MM.1S (cell line): ENCODE measurements around the gene CAB39.

ENCODE experiments used
- DNase-seq: peaks from one replicate; pipeline ENCODE4 v3.0.0-alpha.2; 2015
- H2AFZ ChIP-seq: fragments of 300-600 bp; sonication (generic); 2 replicates; pipeline ENCODE4 v1.6.0; 2016; ENCODE audit warnings: antibody characterized with exemption, low read length
- H3F3A ChIP-seq: fragments of 300-600 bp; sonication (generic); 2 replicates; pipeline ENCODE4 v1.6.1; 2016; ENCODE audit warnings: mild to moderate bottlenecking, antibody characterized with exemption, low read length, moderate library complexity, mixed read lengths; ENCODE audit not compliant: insufficient read depth
- H3K27ac ChIP-seq: fragments of 300-600 bp; sonication (generic); 2 replicates; pipeline ENCODE4 v1.5.1; 2016; ENCODE audit warnings: mild to moderate bottlenecking, low read length
- H3K27me3 ChIP-seq: fragments of 300-600 bp; sonication (generic); replicated peaks from 2 replicates; pipeline ENCODE4 v1.6.0; 2016; ENCODE audit warnings: low read length; ENCODE audit not compliant: insufficient read depth
- H3K36me3 ChIP-seq: fragments of 300-600 bp; sonication (generic); replicated peaks from 2 replicates; pipeline ENCODE4 v1.6.1; 2016; ENCODE audit warnings: mild to moderate bottlenecking, low read length, mixed read lengths; ENCODE audit not compliant: insufficient read depth
- H3K4me1 ChIP-seq: fragments of 300-600 bp; sonication (generic); 2 replicates; pipeline ENCODE4 v1.6.1; 2016; ENCODE audit warnings: low read length, mixed read lengths
- H3K4me2 ChIP-seq: fragments of 300-600 bp; sonication (generic); 2 replicates; pipeline ENCODE4 v1.6.0; 2016; ENCODE audit warnings: low read depth, low read length
- H3K4me3 ChIP-seq: fragments of 300-600 bp; sonication (generic); 2 replicates; pipeline ENCODE4 v1.5.1; 2016; ENCODE audit warnings: low read length, mixed read lengths
- H3K79me2 ChIP-seq: fragments of 300-600 bp; sonication (generic); 2 replicates; pipeline ENCODE4 v1.6.1; 2016; ENCODE audit warnings: mixed run types, low read length, mixed read lengths
- H3K9ac ChIP-seq: fragments of 300-600 bp; sonication (generic); 2 replicates; pipeline ENCODE4 v1.6.1; 2016; ENCODE audit warnings: low read length, mixed read lengths
- H3K9me2 ChIP-seq: fragments of 300-600 bp; sonication (generic); replicated peaks from 2 replicates; pipeline ENCODE4 v1.6.1; 2016; ENCODE audit warnings: mild to moderate bottlenecking, low read length, mixed read lengths; ENCODE audit not compliant: insufficient read depth
- H3K9me3 ChIP-seq: fragments of 300-600 bp; sonication (generic); replicated peaks from 2 replicates; pipeline ENCODE4 v1.6.1; 2016; ENCODE audit warnings: mild to moderate bottlenecking, low read length, mixed read lengths; ENCODE audit not compliant: insufficient read depth
- H4K20me1 ChIP-seq: fragments of 300-600 bp; sonication (generic); 2 replicates; pipeline ENCODE4 v1.6.1; 2016; ENCODE audit warnings: mild to moderate bottlenecking, low read length, moderate library complexity, mixed read lengths; ENCODE audit not compliant: insufficient read depth
- EZH2 ChIP-seq: fragments of 300-600 bp; sonication (generic); optimal IDR thresholded peaks from 2 replicates; pipeline ENCODE3; 2017; ENCODE audit warnings: low read depth, mild to moderate bottlenecking, antibody characterized with exemption, low read length, mixed read lengths
- EZH2phosphoT487 ChIP-seq: fragments of 300-600 bp; sonication (generic); IDR thresholded peaks from 2 replicates; pipeline ENCODE4 v1.6.1; 2018; ENCODE audit warnings: antibody characterized with exemption, low read length
- TF ChIP-seq, protein P1 (sequence below): fragments of 300-600 bp; sonication (generic); IDR thresholded peaks from 2 replicates; pipeline ENCODE4 v1.5.1; 2016; ENCODE audit warnings: antibody characterized with exemption, low read length, mixed read lengths

Gene CAB39

DNA sequence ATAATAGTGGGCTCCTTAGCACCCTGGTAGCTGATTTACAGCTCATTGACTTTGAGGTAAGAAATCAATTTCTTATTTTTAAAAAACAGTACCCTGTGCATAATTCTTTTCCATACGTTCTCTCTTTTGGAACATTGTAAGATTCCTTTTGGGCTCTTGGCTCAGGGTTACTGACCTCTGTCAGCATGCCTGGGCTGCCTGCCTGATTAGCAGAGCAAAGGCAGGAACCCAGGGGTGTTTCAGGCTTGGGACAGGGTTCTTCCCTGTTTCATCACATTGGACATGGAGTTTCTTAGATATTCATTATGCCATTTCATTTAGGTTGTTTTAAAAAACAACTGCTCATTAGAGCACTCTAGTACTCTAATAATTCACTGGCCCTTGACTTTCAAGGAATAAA is 78.3 kb downstream of the CAB39 start:
- peaks cover 33% of the 10 kb centered on the region for H3K79me2 ChIP-seq
- DNase-seq: no peak
- no peaks in the 10 kb centered on the region for H3F3A ChIP-seq
- no peaks in the 10 kb centered on the region for H3K4me1 ChIP-seq
- H2AFZ ChIP-seq: no peak overlapping the region
- no peaks in the 10 kb centered on the region for H3K27me3 ChIP-seq
- no peaks in the 10 kb centered on the region for H4K20me1 ChIP-seq
- H3K4me3 ChIP-seq: no peak overlapping the region
- peaks cover 3% of the 10 kb centered on the region; the same call in 1 of the 2 replicates for H3K36me3 ChIP-seq
- H3K9me2 ChIP-seq: no peaks in the 10 kb centered on the region
- no peaks in the 10 kb centered on the region for H3K9me3 ChIP-seq
- TF ChIP-seq, protein P1, sequence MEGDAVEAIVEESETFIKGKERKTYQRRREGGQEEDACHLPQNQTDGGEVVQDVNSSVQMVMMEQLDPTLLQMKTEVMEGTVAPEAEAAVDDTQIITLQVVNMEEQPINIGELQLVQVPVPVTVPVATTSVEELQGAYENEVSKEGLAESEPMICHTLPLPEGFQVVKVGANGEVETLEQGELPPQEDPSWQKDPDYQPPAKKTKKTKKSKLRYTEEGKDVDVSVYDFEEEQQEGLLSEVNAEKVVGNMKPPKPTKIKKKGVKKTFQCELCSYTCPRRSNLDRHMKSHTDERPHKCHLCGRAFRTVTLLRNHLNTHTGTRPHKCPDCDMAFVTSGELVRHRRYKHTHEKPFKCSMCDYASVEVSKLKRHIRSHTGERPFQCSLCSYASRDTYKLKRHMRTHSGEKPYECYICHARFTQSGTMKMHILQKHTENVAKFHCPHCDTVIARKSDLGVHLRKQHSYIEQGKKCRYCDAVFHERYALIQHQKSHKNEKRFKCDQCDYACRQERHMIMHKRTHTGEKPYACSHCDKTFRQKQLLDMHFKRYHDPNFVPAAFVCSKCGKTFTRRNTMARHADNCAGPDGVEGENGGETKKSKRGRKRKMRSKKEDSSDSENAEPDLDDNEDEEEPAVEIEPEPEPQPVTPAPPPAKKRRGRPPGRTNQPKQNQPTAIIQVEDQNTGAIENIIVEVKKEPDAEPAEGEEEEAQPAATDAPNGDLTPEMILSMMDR: no peak
- no peak for TF ChIP-seq EZH2phosphoT487
- TF ChIP-seq EZH2: no peak
- no peak overlapping the region for H3K4me2 ChIP-seq
- H3K27ac ChIP-seq: no peak overlapping the region
- no peak overlapping the region for H3K9ac ChIP-seq

DNA sequence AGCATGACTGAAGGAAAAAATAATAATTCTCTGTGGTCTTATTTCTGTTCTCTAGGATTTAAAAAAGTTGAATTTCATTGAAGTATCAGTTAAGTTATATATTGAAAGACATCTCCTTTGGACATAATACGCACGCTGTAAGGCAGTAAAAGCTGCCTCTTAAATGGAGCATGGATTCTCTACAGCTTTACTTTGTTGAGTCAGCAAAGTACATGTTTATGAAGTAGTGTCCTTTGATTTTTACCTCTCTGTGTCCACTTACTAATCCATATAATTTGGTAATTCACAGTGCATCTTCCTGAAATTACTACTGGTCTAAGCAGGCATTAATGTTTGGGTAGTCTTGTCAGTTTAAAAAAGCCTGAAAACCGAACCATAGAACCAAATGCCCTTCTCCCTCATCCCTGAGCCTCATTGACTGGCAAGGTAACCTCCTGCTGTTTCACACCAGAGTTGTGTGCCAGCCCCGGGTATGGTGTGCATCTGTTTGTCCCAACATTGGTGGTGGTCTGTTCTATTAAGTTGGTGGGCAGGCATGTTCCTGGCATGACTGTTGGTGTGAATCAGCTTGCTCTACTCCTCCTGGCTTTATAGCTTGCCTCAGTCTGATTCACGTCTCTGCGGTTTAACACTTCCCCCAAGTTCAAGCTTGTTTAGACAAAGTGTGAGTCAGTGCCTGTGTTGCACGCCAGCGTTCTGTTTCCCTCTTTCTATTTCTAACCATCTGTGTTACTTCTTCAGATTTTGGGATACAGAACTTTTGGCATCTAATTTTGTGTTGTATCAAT is 81.1 kb downstream of the CAB39 start:
- H4K20me1 ChIP-seq: no peaks in the 10 kb centered on the region
- no peaks in the 10 kb centered on the region for H3K27me3 ChIP-seq
- TF ChIP-seq EZH2 (no peak), EZH2phosphoT487 (no peak)
- TF ChIP-seq, protein P1: no peak
- DNase-seq: no peak
- no peaks in the 10 kb centered on the region for H3K9me3 ChIP-seq
- no peak overlapping the region for H3K27ac ChIP-seq
- peaks cover 13% of the 10 kb centered on the region for H3K79me2 ChIP-seq
- no peak overlapping the region for H2AFZ ChIP-seq
- no peak overlapping the region for H3K9ac ChIP-seq
- H3K4me3 ChIP-seq: no peak overlapping the region
- no peaks in the 10 kb centered on the region for H3K4me1 ChIP-seq
- H3K9me2 ChIP-seq: no peaks in the 10 kb centered on the region
- H3F3A ChIP-seq: no peaks in the 10 kb centered on the region
- H3K4me2 ChIP-seq: no peak overlapping the region
- H3K36me3 ChIP-seq: no peaks in the 10 kb centered on the region; the same call in 1 of the 2 replicates

DNA sequence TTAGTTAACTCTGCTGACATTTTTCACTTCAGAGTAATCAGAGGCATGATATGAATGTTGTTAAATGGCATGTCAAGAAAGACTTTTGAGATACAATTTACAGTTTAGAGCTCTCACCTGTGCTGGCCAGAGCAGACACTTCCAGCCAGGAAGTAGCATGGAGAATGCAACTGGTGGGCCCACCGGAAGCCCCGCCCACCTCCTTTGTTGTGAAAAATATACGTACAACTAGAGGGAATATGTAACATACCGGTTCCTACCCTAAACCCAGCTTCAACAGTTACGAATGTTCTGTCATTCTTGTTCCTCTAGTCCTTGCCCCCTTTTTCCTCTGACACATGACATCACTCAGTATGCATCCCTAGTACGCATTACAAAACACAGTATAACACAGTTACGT is 81.9 kb downstream of the CAB39 start:
- Histone ChIP-seq H3K9ac (no peak overlapping the region), H3K4me1 (no peaks in the 10 kb centered on the region)
- no peak for DNase-seq

More for the DNA sequence above, 81.9 kb downstream of the CAB39 start:
- Histone ChIP-seq H3K27ac (no peak overlapping the region), H2AFZ (no peak overlapping the region), H3K4me2 (no peak overlapping the region), H3K27me3 (no peaks in the 10 kb centered on the region), H3K36me3 (no peaks in the 10 kb centered on the region; the same call in 1 of the 2 replicates), H4K20me1 (no peaks in the 10 kb centered on the region), H3K9me3 (no peaks in the 10 kb centered on the region), H3K9me2 (no peaks in the 10 kb centered on the region), H3K4me3 (no peak overlapping the region), H3F3A (no peaks in the 10 kb centered on the region), H3K79me2 (peaks cover 8% of the 10 kb centered on the region)
- TF ChIP-seq, protein P1: no peak
- TF ChIP-seq EZH2phosphoT487: no peak
- no peak for TF ChIP-seq EZH2
